ENCODE measurements around the gene WEE2. TPM values are rescaled to one million over a fixed set of nuclear protein-coding genes. Genes with fewer than 3 reads are reported as not detected.

Gene WEE2
- total and polyA plus RNA-seq, 9 of the 15 experiments (the other 6 are each of a cell fraction or from before 2014, with no cell fraction given) = not detected

- TF ChIP-seq THRA (IDR thresholded peaks at IDR 0.05) (no peak), ZBTB34 (CRISPR knock-in tag; IDR thresholded peaks at IDR 0.05) (no peak), SREBF1 (IDR thresholded peaks at IDR 0.05; ENCODE audit: borderline replicate concordance, low read depth, low read length) (no peak), HLTF (IDR thresholded peaks at IDR 0.05) (no peak), PML (IDR thresholded peaks at IDR 0.05; ENCODE audit: low read length) (no peak), PHF8 (IDR thresholded peaks at IDR 0.05; ENCODE audit: borderline replicate concordance, low read length) (peak; percentile 37; the same call in 1 of the 2 replicates), MCM5 (IDR thresholded peaks at IDR 0.05; ENCODE audit: low read depth) (no peak), ZNF583 (CRISPR knock-in tag; IDR thresholded peaks at IDR 0.05) (no peak), BMI1 (IDR thresholded peaks at IDR 0.05; ENCODE audit: low read length) (no peak), NFRKB (IDR thresholded peaks at IDR 0.05; ENCODE audit: low read depth) (no peak; the same call in 1 of the 2 replicates), HCFC1 (IDR thresholded peaks at IDR 0.05; ENCODE audit: low read depth, low read length) (no peak), NELFE (IDR thresholded peaks at IDR 0.05; ENCODE audit: insufficient read depth, insufficient read length) (no peak), FOXJ3 (CRISPR knock-in tag; IDR thresholded peaks at IDR 0.05) (no peak), ETV5 (CRISPR knock-in tag; IDR thresholded peaks at IDR 0.05; ENCODE audit: low read depth) (no peak), SP2 (IDR thresholded peaks at IDR 0.05; ENCODE audit: extremely low read depth, low read depth, low read length, poor library complexity, severe bottlenecking) (no peak), PURB (CRISPR knock-in tag; IDR thresholded peaks at IDR 0.05; ENCODE audit: low read depth) (no peak), BDP1 (IDR thresholded peaks at IDR 0.05; ENCODE audit: insufficient read depth, insufficient read length) (no peak), RBBP5 (IDR thresholded peaks at IDR 0.05; ENCODE audit: borderline replicate concordance, insufficient read depth, low read length, poor library complexity, severe bottlenecking) (no peak), YBX1 (IDR thresholded peaks at IDR 0.05) (no peak), HES1 (IDR thresholded peaks at IDR 0.05; ENCODE audit: low read depth) (peak; percentile 48; the same call in 1 of the 2 replicates), PYGO2 (tag; IDR thresholded peaks at IDR 0.05) (no peak)
Measured at GRCh38 chr7:141737118-141737835, 29.1 kb downstream of the WEE2 start (continued).

Measured in K562 (cell line).